Fibroblast of peridontal ligament (primary cell): ENCODE measurements around the gene PYHIN1.
"Not testable (repeated sequence)": the region's sequence is repeated elsewhere in the genome, so short reads cannot be mapped to it uniquely, and the experiment has no call there.

Experiments used
- DNase-seq: peaks from one replicate; pipeline ENCODE4 v3.0.0-alpha.2; 2010; ENCODE audit errors: extremely low read depth

The PYHIN1 gene

GRCh38 chr1:158979229-158979628 lies 47.9 kb downstream of the PYHIN1 start:
- no peak for DNase-seq

DNA sequence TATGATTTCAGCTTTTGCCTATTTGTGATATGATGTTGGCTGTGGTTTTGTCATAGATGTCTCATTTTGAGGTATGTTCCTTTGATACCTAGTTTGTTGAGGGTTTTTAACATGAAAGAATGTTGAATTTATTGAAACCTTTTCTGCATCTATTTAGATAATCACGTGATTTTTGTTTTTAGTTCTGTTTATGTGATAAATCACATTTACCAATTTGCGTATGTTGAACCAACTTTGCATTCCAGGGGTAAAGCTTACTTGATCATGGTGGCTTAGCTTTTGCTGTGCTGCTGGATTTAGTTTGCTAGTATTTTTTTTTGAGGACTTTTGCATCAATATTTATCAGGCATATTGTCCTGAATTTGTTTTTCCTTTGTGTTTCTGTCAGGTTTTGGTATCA lies 51.9 kb downstream of the PYHIN1 start:
- DNase-seq = no peak

DNA sequence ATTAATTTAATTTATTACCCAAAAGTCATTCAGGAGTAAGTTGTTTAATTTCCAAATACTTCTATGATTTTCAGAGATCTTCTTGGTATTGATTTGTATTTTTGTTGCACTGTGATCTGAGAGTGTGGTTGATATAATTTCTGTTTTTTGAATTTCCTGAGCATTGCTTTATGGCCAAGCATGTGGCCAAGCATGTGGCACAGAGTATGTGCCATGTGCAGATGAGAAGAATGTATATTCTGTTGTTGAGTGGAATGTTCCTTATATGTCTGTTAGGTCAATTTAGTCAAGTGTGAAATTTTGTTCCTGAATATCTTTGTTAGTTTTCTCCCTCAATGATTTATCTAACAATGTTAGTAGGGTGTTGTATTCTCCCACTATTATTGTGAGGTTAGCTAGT lies 53.0 kb downstream of the PYHIN1 start:
- DNase-seq = no peak

GRCh38 chr1:158989424-158989823 lies 58.1 kb downstream of the PYHIN1 start:
- DNase-seq = no peak

DNA sequence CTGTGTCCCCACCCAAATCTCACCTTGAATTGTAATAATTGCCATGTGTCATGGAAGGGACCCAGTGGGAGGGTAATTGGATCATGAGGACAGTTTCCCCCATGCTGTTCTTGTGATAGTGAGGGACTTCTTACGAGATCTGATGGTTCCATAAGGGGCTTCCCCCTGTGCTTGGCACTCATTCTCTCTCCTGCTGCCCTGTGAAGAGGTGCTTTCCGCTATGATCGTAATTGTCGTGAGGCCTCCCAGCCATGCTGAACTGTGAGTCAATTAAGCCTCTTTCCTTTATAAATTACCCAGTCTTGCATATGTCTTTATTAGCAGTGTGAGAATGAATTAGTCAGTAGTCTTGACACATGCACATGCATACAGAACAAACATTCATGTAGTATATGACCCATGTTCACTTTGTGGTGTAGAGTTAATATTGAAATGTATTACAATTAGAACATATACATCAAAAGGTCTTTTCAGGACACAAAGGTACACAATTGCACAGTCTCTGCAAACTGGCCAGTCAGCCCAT lies 61.5 kb downstream of the PYHIN1 start:
- no peak for DNase-seq

DNA sequence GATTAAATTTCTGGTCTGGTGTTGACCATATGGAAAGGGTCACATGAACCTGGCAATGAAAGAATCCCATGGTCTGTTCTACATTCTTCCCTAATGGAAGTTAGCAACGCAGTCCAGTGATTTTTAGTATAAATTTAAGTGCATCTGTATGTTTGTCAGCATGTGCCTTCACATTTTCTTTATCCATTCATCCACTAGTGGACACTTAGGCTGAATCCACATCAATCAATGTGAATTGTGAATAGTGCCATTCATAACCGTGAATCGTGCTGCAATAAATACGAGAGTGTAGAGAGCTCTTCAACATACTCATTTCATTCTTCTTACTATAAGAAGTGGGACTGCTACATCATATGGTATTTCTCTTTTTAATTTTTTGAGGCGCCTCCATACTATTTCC lies 65.6 kb downstream of the PYHIN1 start:
- DNase-seq = no peak

DNA sequence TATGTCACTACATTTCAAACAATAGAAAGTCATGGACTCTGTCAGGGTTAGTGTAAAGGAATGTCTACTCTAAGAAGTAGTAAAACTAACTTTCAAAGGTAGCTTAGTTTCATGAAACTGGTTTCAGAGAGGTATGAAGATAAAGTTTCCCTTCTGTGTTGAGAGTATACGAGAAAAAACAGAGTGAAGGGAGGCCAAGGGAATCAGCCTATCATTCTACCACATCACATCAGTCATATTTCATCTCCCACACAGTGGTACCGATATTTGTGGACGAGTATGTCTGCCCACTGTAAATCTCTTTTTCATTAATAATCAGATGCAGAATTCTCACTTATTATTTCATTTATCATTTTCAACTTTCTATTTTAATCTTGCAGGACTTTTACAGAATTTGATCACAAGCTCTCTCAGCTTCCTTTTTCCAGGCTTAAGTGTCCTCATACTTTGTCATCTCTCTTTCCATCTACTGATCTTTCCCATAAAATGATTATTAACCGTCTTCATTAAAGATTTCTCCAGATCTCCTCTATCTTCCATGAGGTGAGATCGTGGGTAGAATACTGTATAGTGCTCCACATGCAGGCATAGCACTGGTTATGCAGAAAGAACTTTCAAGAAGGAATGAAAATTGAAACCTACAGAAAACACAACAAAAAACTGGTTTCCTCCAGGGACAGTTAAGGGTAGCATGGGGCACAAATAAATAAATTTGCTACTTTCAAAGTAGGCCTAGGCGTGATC lies 66.9 kb downstream of the PYHIN1 start:
- DNase-seq = no peak

GRCh38 chr1:158998781-158999161 lies 67.4 kb downstream of the PYHIN1 start:
- peak; percentile 81 for DNase-seq

GRCh38 chr1:158999316-159000069 lies 68.1 kb downstream of the PYHIN1 start:
- peak; percentile 98 for DNase-seq

GRCh38 chr1:159000070-159000409 lies 68.7 kb downstream of the PYHIN1 start:
- no peak for DNase-seq

GRCh38 chr1:159000625-159001024 lies 69.3 kb downstream of the PYHIN1 start:
- DNase-seq = peak; percentile 98

DNA sequence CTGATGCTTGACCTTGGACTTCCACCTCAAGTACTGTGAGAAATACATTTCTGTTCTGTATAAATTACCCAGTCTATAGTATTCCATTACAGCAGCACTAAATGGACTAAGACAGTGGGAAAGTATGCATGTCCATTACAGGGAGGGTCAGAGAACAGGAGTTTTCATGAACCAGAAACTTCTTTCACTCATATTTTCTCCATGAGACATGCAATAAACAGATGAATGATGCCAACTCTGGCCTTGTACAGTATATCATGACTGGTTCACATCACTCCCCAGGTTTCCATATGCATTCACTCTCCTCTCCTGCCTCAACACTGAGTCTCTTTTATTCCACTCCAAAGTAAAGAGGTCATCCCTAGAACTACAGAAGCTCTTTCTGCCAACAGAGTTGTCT lies 73.8 kb downstream of the PYHIN1 start:
- DNase-seq = peak; percentile 62

DNA sequence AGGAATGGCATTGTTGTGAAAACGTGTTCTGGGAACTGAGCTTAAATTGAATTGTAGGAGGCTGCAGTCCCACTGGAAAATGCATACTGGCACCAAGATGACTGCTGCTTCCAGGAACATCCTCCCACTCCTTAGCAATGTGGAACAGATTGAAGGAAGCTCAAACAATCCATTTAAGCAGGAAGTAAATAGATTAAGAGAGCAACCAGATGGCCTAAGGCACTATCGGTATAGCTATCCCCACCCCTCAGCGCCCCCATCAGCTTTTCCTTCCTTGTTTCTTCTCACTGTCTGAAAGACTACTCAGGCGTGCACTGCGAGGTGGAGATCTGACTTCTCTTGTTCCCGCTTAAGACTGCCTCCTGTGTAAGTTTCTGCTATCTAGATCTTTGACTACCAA lies 74.3 kb downstream of the PYHIN1 start:
- DNase-seq = no peak

DNA sequence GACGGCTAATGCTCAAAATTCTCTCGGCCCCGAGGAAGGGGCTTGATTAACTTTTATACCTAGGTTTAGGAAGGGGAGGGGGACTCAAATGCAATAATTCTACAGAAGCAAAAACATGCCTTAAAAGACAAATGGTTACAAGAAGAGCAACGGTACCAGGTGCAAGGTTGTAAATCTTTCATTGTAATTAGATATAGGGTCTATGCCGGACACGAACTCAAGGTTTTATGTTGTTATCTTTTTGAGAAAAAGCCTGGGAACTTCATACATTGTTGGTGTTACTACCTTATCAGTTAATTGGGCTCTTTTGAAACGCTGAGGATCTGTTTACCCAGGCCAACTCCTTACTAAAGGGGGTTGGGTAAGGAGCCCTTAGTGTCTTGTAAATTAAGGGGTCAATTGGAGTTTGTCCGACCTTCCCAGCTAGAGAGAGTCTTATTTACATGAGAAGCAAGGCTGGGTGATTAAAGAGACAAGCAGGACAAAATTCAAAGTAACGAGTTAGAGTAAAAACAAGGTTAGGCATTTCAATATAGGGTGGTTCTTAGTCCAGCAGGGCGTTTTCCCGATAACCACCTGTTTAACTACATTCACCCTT lies 75.0 kb downstream of the PYHIN1 start:
- DNase-seq = not testable (repeated sequence)

DNA sequence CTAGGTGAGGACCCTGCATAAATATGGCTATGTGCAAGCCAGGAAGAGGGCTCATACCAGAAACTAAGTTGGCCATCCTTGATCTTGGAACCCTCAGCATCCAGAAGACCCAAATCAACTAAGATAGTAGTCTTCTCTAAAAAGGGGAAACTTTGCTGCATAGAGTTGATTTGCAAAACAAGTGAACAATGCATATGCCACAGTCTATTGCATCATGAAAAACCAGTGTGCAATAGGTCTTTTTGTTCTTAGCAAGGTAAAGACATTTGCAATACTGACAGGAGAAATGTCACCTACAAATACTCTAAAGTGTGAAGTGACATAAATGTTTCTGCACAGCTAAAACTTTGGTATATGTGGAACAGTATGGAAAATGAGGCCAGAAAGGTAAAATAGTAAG lies 76.4 kb downstream of the PYHIN1 start:
- DNase-seq = no peak

- DNase-seq = no peak
These were observed 77.4 kb downstream of the PYHIN1 start for GRCh38 chr1:159008744-159009188.

GRCh38 chr1:159009287-159009686 lies 77.9 kb downstream of the PYHIN1 start:
- DNase-seq = no peak

DNA sequence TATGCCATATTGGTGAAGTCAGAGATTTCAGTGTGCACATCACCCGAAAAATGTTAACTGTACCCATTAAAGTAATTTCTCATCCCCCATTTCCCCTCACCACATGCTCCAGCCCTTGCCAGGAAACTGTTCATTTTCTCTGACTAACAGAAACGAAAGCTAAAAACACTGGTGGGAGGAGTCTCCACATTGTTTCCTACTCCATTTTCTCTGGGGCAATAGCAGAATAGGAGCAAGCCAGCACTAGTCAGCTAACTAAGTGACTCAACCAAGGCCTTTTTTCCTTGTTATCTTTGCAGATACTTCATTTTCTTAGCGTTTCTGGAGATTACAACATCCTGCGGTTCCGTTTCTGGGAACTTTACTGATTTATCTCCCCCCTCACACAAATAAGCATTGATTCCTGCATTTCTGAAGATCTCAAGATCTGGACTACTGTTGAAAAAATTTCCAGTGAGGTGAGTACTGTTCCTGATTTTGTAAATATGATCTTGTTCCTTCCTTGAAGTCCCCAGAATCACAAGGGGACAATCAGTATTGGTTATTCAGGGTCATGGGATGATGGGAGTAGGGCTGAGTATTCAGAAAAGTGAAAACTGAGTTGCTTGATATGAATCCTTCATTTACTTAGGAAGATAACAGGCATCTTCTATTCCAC lies 78.5 kb downstream of the PYHIN1 start, which contains the start of gene IFI16:
Gene IFI16 (plus strand): TSS at position 204 of the 658 bp plus-strand sequence. CDS start 4,774 bp downstream, outside the sequence.
- DNase-seq = peak; percentile 99

- DNase-seq = peak; percentile 41
These were observed 79.0 kb downstream of the PYHIN1 start for GRCh38 chr1:159010391-159010790.

GRCh38 chr1:159011001-159011400 lies 79.6 kb downstream of the PYHIN1 start:
- DNase-seq = peak; percentile 49

DNA sequence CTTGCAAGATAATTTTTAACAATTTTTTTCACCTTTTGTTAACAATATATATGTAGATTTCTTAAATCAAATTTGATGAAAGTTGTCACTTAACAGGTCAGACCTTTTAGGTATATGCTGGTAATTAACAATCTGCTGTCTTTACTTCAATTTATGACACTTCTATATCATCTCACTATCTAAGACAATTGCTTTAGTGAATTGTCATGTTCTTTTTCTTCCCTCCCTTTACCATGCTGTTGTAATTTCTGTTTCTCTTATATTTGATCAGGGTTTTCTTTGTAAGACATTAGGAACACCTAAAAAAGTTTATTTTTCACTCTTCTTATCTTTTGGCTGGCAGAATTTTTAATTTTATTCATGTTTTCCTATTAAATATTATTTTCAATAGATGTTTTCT lies 80.4 kb downstream of the PYHIN1 start:
- peak; percentile 12 for DNase-seq

- peak; percentile 42 for DNase-seq
These were observed 81.1 kb downstream of the PYHIN1 start for GRCh38 chr1:159012495-159012894.
